Measurements from ENCODE around the gene HS1BP3.

- no peak for TF ChIP-seq CTCF (IDR thresholded peaks at IDR 0.05)
- TF ChIP-seq POLR2A (IDR thresholded peaks at IDR 0.05), result no peak
These were observed 36.5 kb downstream of the HS1BP3 start for GRCh38 chr2:20614201-20615067.
